ENCODE measurements around the gene PRKG1.
"Not testable (repeated sequence)": the region's sequence is repeated elsewhere in the genome, so short reads cannot be mapped to it uniquely, and the experiment has no call there.

Gene PRKG1

DNA sequence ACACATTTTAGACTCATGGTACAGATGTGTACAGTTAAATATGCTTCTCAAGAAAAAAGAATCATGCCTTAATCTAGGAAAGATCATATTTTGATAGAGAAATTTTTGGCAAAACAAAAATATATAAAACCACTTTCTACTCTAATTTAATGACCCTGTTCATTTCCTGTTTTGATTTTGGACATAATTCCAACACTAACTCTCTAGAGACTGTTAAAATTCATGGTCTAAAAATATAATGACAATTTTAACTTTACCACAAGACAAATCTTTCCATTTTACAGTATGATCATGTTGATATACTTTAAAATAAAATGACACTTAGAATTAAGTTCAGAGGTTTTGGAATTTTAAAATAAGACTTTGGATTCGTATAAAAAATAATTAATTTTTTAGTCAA is 45.2 kb downstream of the PRKG1 start:
- no peak for DNase-seq

DNA sequence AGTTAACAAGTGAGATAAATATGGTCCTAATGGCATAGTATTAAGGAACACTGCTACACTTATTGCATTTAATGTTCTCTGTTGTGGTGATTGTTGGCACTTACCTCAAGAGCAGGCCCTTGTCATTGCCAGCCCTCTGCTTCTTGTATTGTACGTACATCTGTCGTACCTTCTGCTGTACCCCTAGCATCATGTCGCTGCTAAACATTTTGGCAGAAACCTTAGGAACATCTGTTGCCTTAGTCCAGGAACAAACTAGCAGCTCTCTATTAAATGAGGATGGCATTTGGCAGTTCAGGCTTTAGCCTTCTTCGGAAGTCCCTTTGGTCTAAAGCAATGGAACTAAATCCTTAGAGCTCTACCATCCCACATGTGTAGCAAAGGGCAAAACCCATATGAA is 47.6 kb downstream of the PRKG1 start:
- DNase-seq = no peak

GRCh38 chr10:51124852-51125251 is 50.6 kb downstream of the PRKG1 start:
- no peak for DNase-seq

- no peak for DNase-seq
These were observed 51.2 kb downstream of the PRKG1 start for GRCh38 chr10:51125518-51125917.

DNA sequence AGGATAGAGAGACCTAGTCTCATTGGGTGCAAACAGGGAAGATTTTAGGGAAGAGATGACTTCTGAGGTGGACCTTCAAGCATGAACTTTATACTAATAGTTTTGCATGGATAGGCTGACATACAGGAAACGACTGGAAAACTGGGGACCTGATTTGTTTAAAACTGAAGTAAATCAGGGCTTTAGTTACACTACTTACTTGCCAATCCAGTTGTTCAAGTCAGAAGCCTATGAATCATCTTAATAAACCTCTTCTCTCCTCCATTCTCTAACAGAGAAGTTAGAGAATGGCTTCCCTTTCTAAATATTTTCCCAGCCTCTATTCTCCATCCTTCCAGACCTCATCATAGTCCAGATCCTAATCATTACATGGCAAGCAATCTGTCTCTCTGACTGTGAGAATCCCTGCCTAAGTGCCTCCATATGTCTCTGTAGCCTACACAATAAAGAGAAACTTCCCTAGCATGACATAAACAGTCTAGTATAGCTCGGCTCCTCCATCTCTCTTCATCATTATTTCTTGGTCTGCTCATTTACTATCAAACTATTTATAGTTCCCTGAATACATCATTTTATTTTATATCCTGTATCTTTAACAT is 55.8 kb downstream of the PRKG1 start:
- no peak for DNase-seq

GRCh38 chr10:51137756-51138529 is 63.7 kb downstream of the PRKG1 start:
- no peak for DNase-seq

DNA sequence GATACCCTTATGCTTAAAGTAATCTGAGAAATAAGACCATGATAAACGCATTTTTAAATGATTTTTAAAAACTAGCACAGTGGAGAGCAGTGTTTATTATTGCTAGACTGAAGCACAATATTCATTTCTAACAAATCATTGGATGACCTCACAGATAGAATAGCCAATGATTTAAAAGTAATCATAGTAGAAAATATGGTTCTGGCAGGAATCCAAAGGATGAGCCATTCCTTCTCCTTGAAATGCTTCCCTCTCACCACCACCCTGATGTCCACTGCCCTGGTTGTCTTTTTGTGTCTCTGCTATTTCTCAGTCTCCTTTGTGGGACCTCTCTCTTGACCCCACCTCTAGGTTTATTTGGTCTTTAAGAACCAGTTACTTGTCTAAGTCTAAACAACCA is 64.9 kb downstream of the PRKG1 start:
- no peak for DNase-seq

GRCh38 chr10:51141010-51141409 is 66.7 kb downstream of the PRKG1 start:
- no peak for DNase-seq

DNA sequence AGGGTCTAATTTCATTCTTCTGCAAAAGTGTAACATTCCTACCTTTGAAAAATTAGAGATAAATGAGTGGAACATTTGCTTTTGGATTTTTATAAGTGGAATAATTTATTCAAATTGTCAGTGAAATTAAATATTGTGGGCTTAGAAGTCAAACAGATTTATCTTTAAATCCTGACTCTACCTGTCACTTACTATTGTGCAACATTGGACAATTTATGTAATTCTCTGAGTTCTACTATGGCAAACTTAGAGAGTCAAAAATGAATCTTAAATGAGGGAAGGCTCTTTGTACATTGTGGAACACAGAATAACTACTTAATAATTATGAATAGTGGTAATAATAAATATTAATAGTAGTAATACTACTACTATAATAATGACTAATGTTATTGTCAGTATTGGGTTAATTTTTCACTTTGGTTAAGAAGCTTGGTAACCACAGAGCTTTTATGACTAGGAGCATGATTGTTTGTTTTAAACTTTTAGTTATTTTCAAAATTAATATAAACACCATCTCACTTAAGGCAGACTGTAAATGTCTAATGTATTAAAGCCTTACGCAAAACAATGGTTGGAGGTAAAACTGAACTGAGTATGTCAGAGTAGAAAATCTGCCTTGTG is 70.0 kb downstream of the PRKG1 start:
- DNase-seq = no peak

DNA sequence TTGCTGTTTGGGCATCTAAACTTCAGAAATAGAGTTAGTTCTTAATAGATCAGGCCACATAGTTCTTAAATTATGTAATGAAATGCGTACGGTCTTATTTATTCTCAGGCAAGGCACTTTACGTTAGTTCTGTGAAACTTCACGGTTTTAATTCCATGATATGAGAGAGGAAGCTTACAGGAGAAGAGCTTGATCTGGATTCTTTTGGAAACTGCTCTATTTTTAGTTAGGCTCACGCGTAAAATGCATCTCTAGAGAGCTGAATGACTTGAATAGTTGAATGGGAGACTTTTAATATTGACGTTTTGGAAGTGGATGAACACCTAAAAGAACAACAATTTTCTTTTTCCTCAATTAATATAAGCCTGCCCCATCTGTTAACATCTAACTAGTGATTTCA is 71.1 kb downstream of the PRKG1 start:
- no peak for DNase-seq

DNA sequence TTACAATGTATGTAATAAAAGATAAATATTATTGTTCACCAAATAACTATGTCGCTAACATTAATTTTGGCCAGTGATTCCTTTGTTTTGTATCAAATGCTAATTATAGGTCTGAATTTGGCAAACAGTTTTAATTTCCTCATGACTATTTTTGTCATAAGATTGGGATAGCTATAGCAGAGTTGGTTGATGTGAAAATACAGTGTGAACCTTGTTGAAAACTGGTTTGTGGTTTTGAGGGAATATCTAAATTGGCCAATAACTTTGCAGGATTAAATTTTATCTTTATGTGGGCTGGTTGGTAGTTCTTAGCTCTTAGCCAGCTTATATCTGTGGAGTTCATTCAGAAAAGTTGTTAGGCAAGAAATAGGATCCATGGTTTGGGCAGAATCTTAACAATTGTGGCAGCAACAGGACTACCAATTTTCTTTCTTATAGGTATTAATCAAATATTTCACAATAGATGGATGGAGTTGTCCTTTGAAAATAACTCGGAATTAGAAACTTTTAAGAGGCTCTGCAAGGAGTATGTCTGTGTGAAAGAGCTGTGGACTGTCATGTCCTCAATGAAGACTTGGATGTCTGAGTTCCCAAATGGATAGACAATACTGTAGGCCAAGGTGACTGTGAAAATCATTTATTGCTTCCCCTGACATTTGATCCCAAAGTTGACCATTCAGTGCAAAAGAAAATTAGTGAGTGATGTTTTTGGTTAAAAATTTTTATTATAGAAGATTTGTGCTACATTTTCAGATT is 73.5 kb downstream of the PRKG1 start:
- DNase-seq = no peak

GRCh38 chr10:51156926-51157325 is 82.6 kb downstream of the PRKG1 start:
- no peak for DNase-seq

- no peak for DNase-seq
These were observed 84.5 kb downstream of the PRKG1 start for GRCh38 chr10:51158832-51159231.

GRCh38 chr10:51159841-51160240 is 85.6 kb downstream of the PRKG1 start:
- no peak for DNase-seq

GRCh38 chr10:51162002-51162401 is 87.7 kb downstream of the PRKG1 start:
- DNase-seq = no peak

GRCh38 chr10:51163380-51164049 is 89.2 kb downstream of the PRKG1 start:
- DNase-seq = not testable (repeated sequence)

DNA sequence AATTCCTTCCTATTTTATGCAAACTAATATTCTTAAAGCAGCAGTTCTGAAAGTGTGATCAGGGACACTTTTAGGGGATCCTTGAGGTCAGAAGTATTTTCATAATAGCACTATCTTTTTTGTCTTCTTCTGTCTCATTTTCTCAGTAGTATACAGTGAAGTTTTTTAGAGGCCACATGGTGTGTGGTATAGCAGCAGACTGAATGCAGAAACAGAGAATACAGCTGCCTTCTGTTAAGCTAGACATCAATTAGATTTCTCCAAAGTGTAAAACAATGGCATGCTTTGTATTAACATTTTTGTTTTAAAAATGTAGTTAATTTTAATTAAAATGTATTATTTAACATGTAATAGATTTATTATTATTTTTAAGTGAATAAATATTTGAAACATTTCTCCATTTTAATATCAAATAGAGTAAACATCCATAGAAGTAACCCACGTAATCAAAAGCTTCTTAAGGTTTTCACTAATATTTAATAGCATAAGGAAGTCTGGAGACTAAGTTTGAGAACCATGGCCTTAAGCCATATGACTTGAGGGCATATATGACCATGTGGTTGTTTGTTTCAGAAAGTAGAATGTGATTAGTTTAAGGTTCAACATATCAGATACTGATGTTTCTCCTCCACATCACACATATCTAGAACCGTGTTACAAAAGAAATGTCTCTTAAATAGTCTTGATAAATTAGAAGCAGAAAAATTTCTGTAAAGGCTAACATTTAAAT is 94.0 kb downstream of the PRKG1 start:
- no peak for DNase-seq

DNA sequence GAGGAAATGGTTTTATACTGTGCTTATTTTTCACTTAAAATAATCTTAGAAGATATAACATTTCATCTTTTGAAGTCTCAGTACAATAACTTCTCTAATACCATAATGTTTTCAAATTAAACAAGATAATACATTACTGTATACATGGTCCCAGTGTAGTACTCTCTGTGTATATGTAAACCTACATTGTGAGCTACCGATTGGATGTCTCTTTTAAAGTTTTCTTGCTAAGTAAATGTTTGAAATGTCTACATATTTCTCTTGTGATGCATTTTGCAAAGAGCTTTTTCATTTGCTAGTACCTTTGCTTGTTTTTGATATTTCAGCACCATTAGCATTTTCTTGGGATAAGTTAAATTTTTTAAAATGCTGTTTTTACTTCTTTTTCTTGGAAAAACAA is 94.8 kb downstream of the PRKG1 start:
- DNase-seq = no peak

- no peak for DNase-seq
These were observed 96.4 kb downstream of the PRKG1 start for GRCh38 chr10:51170518-51171245.

DNA sequence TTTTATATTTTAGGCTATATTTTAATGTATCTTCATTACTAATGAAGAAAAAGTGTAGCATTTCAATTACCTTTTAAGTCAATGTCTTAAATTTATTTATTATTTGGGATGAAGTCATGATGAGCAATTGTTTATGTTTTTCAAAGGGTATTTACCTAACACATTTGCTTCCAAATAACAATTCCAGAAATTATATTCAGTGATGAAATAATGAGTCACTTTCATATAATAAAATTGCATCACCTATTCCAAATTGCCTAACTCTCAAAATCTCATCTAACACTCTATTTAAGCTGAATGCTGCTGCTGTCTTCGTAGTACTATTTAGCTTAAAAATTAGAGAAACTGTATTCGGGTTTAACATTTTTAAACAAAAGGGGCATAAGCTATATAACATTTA is 97.7 kb downstream of the PRKG1 start:
- DNase-seq = no peak

GRCh38 chr10:51176976-51177695 is 102.8 kb downstream of the PRKG1 start:
- no peak for DNase-seq

Data from NCI-H1417 treated with DMSO at 0.1 percent for 48 hours (cell line).